ENCODE measurements around the gene LTA4H. TPM values are rescaled to one million over a fixed set of nuclear protein-coding genes. Genes with fewer than 3 reads are reported as not detected.
A peak's percentile ranks its signal among the peaks of the same experiment; 100 is the strongest.

The LTA4H gene
- total and polyA plus RNA-seq, 2 experiments from 2014 or later, result 46.2 to 62.9 TPM

- in situ Hi-C loops (cut with MboI), result no loop called here
- Histone ChIP-seq H3K27ac (no peak overlapping the region), H4K20me1 (ENCODE audit: insufficient read depth) (no peaks in the 10 kb centered on the region), H3K4me3 (no peak overlapping the region), H3K27me3 (replicated peaks; ENCODE audit: insufficient read depth) (no peaks in the 10 kb centered on the region), H3K4me2 (ENCODE audit: unreplicated experiment) (no peak overlapping the region), H3K9me3 (ENCODE audit: low read depth) (no peaks in the 10 kb centered on the region), H3F3A (ENCODE audit: insufficient read depth) (peaks cover 13% of the 10 kb centered on the region), H3K9me2 (ENCODE audit: insufficient read depth) (no peaks in the 10 kb centered on the region), H3K4me1 (ENCODE audit: insufficient read depth) (peaks cover 11% of the 10 kb centered on the region), H3K36me3 (ENCODE audit: low read depth) (no peaks in the 10 kb centered on the region), H2AFZ (no peak overlapping the region), H3K79me2 (ENCODE audit: insufficient read depth) (no peaks in the 10 kb centered on the region), H3K9ac (no peak overlapping the region)
- TF ChIP-seq EZH2 (IDR thresholded peaks at IDR 0.05; ENCODE audit: insufficient read depth, poor library complexity, severe bottlenecking) (no peak), EZH2phosphoT487 (IDR thresholded peaks at IDR 0.05; ENCODE audit: insufficient read depth, low read depth) (no peak)
- DNase-seq, result no peak
- 94 to 97% methylated on average over 6 of the region's 6 CpGs for WGBS, 2 experiments (ENCODE audit: low coverage in 1 of 2, low lambda C conversion rate in 2 of 2, missing lambda C conversion rate in 2 of 2)
Measured at GRCh38 chr12:96049101-96049500, 13.7 kb upstream of the LTA4H start.

- Histone ChIP-seq H4K20me1 (ENCODE audit: insufficient read depth) (no peaks in the 10 kb centered on the region), H3K27ac (0 out of 2 replicates have a peak overlapping the region, but pooled peaks have one; percentile 42), H3K9me3 (ENCODE audit: low read depth) (no peaks in the 10 kb centered on the region), H3K4me3 (no peak overlapping the region), H3K36me3 (ENCODE audit: low read depth) (no peaks in the 10 kb centered on the region), H3K4me2 (ENCODE audit: unreplicated experiment) (no peak overlapping the region), H3K9ac (no peak overlapping the region), H3K27me3 (replicated peaks; ENCODE audit: insufficient read depth) (no peaks in the 10 kb centered on the region), H3K4me1 (ENCODE audit: insufficient read depth) (peaks cover 14% of the 10 kb centered on the region), H3K79me2 (ENCODE audit: insufficient read depth) (no peaks in the 10 kb centered on the region), H3K9me2 (ENCODE audit: insufficient read depth) (no peaks in the 10 kb centered on the region), H2AFZ (peak overlapping the region; percentile 33; the same call in 1 of the 2 replicates), H3F3A (ENCODE audit: insufficient read depth) (peaks cover 13% of the 10 kb centered on the region)
- in situ Hi-C loops (cut with MboI), result no loop called here
- DNase-seq, result no peak
- WGBS, 2 experiments (ENCODE audit: low coverage in 1 of 2, low lambda C conversion rate in 2 of 2, missing lambda C conversion rate in 2 of 2), result 78 to 79% methylated on average over 5 of the region's 5 CpGs
- TF ChIP-seq EZH2phosphoT487 (IDR thresholded peaks at IDR 0.05; ENCODE audit: insufficient read depth, low read depth) (no peak), EZH2 (IDR thresholded peaks at IDR 0.05; ENCODE audit: insufficient read depth, poor library complexity, severe bottlenecking) (no peak)
Measured at GRCh38 chr12:96048393-96048969, 13.1 kb upstream of the LTA4H start.

- Histone ChIP-seq H3K27ac (peak overlapping the region; percentile 42), H4K20me1 (ENCODE audit: insufficient read depth) (no peaks in the 10 kb centered on the region), H3K9ac (no peak overlapping the region), H2AFZ (peak overlapping the region; percentile 33; the same call in 1 of the 2 replicates), H3K9me3 (ENCODE audit: low read depth) (no peaks in the 10 kb centered on the region), H3K36me3 (ENCODE audit: low read depth) (no peaks in the 10 kb centered on the region), H3K79me2 (ENCODE audit: insufficient read depth) (no peaks in the 10 kb centered on the region), H3F3A (ENCODE audit: insufficient read depth) (peaks cover 13% of the 10 kb centered on the region), H3K27me3 (replicated peaks; ENCODE audit: insufficient read depth) (no peaks in the 10 kb centered on the region), H3K4me1 (ENCODE audit: insufficient read depth) (peaks cover 14% of the 10 kb centered on the region), H3K9me2 (ENCODE audit: insufficient read depth) (no peaks in the 10 kb centered on the region), H3K4me3 (peak overlapping the region; percentile 14; the same call in 1 of the 2 replicates), H3K4me2 (ENCODE audit: unreplicated experiment) (peak overlapping the region; percentile 55)
- TF ChIP-seq EZH2 (IDR thresholded peaks at IDR 0.05; ENCODE audit: insufficient read depth, poor library complexity, severe bottlenecking) (no peak), EZH2phosphoT487 (IDR thresholded peaks at IDR 0.05; ENCODE audit: insufficient read depth, low read depth) (no peak)
- DNase-seq, result peak; percentile 83
- 47 to 55% methylated on average over 7 of the region's 7 CpGs for WGBS, 2 experiments (ENCODE audit: low coverage in 1 of 2, low lambda C conversion rate in 2 of 2, missing lambda C conversion rate in 2 of 2)
- in situ Hi-C loops (cut with MboI), result no loop called here
Measured at GRCh38 chr12:96047229-96048211, 12.1 kb upstream of the LTA4H start.

GRCh38 chr12:96046543-96047228, 11.3 kb upstream of the LTA4H start:
- Histone ChIP-seq H3K27ac (no peak overlapping the region), H3K79me2 (ENCODE audit: insufficient read depth) (no peaks in the 10 kb centered on the region), H2AFZ (no peak overlapping the region), H3K4me2 (ENCODE audit: unreplicated experiment) (no peak overlapping the region), H4K20me1 (ENCODE audit: insufficient read depth) (no peaks in the 10 kb centered on the region), H3F3A (ENCODE audit: insufficient read depth) (peaks cover 13% of the 10 kb centered on the region), H3K4me1 (ENCODE audit: insufficient read depth) (peaks cover 14% of the 10 kb centered on the region), H3K9ac (no peak overlapping the region), H3K9me3 (ENCODE audit: low read depth) (no peaks in the 10 kb centered on the region), H3K27me3 (replicated peaks; ENCODE audit: insufficient read depth) (no peaks in the 10 kb centered on the region), H3K4me3 (no peak overlapping the region), H3K36me3 (ENCODE audit: low read depth) (no peaks in the 10 kb centered on the region), H3K9me2 (ENCODE audit: insufficient read depth) (no peaks in the 10 kb centered on the region)
- 65 to 71% methylated on average over 3 of the region's 3 CpGs for WGBS, 2 experiments (ENCODE audit: low coverage in 1 of 2, low lambda C conversion rate in 2 of 2, missing lambda C conversion rate in 2 of 2)
- in situ Hi-C loops (cut with MboI), result no loop called here
- DNase-seq, result no peak
- no peak for TF ChIP-seq EZH2phosphoT487 (IDR thresholded peaks at IDR 0.05; ENCODE audit: insufficient read depth, low read depth)
- TF ChIP-seq EZH2 (IDR thresholded peaks at IDR 0.05; ENCODE audit: insufficient read depth, poor library complexity, severe bottlenecking), result no peak
